HG02610 (cell line): ENCODE results near the gene AP2A1.
"Not testable (repeated sequence)": the region's sequence is repeated elsewhere in the genome, so short reads cannot be mapped to it uniquely, and the experiment has no call there.

Experiments used
- ATAC-seq: cut with Tn5 transposase; IDR thresholded peaks from one replicate; pipeline ENCODE4 v1.9.1; 2021; ENCODE audit warnings: mild to moderate bottlenecking, moderate library complexity; ENCODE audit not compliant: unreplicated experiment

The AP2A1 gene

DNA sequence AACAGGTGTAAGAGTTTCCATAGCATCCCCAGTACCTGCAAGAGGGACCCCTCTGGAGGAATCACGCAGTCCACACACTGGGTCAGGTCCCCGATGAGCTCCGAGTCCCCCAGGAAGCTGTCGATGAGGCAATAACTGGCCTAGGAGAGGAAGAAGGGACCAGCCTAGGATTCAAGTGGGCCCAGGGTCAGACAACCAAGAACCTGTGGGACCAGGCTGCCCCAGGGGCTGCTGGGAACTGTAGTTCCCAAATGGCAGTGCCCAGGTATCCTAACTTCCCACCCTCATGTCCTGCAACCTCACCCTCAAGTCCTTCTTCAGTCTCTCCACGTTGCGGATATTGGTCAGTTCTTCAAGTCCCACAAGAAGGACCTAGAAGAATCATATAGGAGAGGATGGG, 44.5 kb downstream of the AP2A1 start:
- ATAC-seq = no peak

DNA sequence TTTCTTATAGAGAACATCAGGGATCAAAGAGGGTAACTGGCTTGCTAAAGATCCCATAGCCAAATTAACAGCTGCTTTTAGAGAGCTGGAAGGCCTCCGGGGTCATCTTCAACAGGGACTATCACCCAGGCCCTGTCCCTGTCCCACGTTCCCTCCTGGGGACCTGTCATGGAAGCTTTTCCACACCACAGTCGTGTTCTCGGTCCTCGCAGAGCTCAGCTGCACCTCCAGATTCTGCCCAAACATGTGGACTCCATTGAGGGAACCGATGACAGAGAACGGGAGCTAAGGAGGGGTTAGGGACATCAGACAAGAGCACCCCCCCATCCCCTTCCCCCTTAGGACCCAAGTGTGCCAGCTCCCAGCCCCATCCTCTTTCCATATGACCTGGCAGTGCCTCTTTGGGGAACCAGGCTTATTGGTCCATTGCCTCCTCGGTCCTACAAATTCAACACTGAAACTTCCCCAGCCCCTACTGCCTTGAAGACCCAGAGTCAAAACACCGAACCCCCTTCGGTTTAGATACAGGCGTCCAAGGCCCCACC, 45.7 kb downstream of the AP2A1 start:
- ATAC-seq = no peak

DNA sequence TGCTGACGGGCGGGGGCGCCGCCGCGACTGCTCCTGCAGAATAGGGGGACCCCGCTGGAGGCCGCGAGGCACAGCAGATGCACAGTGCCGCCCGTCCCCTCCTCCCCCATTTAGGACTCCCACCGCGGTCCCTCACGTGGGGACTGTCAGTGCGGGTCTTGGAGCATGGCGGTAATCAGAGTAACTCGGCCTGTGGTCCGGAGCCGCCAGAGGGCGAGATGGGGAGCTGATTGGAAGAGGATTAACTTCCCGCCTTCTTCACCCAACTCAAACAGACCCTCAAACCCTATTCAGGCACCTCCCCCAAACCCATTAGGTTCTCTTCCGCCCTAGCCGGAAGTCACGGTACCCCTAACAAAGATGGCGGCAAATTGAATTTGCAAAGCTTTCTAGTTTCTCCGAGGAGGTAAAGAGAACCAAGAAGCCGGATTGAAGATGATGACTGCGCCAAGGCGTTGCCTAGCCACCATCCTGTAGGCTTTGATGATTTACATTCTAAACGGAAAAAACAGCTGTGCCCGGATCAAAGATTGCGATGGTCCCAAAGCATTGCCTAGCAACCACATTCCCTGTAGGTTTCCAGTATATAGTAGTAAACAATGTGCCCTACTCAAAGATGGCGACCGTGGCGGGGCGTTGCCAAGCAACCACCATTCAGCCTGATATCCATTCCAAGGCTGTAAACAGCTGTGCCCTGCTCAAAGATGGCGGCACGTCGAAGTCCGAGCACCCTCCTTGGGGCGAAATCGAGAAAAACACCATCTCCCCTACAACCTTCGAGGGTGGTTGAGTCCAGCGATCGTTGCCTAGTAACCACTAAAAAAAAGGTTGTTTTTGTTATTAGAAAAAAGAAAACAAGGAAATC, 46.4 kb downstream of the AP2A1 start, which contains the start of gene FUZ:
Gene FUZ, minus strand, starts transcription at position 296 of the 865 bp plus-strand sequence. Its CDS starts 186 bp downstream, at position 110.
- peak; percentile 54 for ATAC-seq

DNA sequence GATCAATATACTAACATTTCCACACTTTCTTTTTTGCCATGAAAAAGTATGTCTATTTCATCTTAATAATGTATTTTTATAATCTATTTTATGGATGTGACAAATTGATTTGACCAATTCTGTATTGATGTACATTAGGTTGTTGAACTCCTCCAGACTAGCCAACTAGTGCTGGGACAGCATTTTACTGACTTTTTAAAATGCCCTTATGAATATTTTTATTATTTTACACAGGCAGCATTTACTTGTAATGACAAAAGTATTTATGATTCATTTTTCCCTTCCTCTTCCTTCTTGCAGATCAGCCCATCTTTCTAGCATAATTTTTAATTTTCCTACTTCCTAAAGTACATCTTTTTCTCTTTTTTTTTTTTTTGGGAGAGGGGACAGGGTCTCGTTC, 47.2 kb downstream of the AP2A1 start:
- ATAC-seq = no peak

DNA sequence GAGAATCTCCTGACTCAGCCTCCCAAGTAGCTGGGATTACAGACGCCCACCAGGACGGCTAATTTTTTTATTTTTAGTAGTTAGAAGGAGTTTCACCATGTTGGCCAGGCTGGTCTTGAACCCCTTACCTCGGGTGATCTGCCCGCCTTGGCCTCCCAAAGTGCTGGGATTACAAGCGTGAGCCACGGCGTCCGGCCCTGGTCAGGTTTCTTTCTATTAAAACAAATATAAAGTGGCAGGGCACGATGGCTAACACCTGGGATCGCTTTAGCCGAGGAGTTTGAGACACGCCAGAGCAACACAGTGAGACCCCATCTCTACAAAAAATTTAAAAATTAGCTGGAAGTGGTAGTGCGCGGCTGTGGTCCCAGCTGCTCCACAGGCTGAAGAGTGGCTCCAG, 49.8 kb downstream of the AP2A1 start:
- ATAC-seq = no peak

DNA sequence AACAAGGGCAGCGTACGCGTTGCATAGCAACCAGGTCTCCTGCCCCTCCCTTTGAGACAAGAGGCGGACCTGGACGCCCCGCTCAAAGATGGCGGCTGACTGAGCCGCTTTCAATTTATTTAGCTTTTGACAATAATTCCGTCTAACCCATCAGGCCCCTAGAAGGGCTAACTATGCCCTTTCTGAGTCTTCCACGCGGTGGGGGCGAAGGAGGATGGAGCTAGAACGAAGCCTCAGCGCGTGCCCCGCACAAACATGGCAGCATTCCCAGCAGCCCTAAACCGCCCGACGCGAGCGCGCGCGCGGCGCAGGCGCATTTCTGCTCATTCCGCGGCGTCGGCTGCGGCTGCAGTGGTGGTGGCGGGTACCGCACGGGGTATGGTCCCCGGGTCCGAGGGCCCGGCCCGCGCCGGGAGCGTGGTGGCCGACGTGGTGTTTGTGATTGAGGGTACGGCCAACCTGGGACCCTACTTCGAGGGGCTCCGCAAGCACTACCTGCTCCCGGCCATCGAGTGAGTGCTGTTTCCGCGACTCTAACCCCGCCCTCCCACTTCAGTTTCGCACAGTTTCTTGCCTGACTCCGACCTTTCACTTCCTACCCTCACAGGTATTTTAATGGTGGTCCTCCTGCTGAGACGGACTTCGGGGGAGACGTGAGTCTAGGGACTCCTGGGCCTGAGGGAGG, 51.3 kb downstream of the AP2A1 start, which contains the start of gene MED25:
Gene MED25, plus strand, starts transcription at position 326 of the 685 bp plus-strand sequence. Its CDS starts 53 bp downstream, at position 379.
- peak; percentile 59 for ATAC-seq

DNA sequence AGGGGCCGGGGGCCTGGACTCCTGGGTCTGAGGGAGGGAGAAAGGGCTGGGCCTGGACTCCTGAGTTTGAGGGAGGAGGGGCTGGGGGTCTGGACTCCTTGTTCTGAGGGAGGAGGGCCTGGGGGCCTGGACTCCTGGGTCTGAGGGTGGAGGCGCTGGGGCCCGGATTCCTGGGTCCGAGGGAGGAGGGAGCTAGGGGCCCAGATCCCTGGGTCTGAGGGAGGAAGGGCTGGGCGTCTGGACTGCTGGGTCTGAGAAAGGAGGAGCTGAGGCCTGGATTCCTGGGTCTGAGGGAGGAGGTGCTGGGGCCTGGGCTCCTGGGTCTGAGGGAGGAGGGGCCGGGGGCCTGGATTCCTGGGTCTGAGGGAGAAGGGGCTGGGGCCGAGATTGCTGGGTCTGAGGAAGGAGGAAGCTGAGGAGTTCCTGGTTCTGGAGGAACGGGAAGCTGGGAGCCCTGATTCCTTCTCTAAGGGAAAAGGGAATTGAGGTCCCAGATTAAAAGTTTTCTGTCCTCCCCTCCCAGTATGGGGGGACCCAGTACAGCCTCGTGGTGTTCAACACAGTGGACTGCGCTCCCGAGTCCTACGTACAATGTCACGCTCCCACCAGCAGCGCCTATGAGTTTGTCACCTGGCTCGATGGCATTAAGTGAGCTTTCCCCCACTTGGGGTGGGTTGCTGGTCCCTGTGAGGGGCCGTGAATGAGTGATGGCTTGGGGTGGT, 52.0 kb downstream of the AP2A1 start:
- no peak for ATAC-seq

DNA sequence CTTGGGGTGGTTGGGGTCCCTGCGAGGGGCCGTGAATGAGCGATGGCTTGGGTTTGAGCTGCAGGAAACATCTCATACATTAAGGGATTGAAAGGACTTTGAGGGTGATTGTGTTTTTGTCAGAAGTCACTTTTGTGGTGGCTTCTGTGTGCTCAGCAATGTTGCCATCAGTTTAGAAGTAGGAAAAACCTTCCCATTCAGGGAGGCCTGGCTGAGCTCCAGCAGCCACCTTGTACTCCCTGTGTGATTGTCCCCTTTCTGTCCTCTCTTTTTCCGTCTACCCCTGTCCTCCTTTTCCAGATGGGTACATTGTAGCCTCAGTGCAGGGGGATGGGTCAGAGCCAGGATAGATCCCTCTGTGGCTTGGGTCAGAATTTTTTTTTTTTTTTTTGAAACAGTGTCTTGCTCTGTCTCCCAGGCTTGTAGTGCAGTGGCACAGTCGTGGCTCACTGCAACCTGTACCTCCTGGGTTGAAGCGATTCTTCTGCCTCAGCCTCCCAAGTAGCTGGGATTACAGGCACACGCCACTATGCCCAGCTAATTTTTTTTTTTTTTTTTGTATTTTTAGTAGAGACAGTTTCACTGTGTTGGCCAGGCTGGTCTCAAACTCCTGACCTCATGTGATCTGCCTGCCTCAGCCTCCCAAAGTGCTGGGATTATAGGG, 52.8 kb downstream of the AP2A1 start:
- not testable (repeated sequence) for ATAC-seq

DNA sequence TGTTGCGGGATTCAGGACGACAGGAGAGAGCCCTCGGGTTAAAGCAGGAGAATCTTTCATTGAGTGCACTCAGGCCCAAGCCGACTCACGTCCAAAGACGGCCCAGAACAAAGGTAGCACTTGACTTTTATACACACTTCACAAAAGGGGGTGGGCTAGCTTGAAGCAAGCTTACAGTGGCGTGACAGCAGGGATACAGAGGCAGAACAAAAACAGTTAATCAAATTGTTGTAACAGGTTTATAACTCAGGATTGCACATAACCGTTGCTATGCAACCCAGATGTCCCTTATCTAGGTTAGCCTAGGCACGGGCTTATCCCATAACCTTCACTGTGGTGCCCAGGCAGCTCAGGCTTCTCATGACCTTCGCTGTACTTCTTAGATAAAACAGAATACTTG, 53.3 kb downstream of the AP2A1 start:
- ATAC-seq = no peak

DNA sequence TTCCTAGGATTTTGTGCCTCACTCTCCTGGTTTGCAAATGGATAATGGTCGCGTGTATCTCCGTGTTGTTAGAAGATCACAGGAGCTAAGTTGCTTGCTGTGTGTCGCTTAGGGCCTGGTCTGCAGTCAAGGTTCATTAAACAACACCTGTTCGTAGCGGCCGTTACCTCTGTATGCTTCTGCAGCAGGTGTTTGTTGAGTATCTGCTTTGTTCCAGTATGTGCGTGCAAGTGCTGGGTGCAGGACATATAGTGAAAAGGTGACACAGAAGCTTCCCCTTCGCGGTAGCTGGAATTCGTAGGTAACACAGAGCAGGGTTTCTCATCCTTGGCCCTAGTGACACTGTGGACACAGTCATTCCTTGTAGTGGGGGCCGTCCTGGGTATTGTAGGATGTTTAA, 56.7 kb downstream of the AP2A1 start:
- no peak for ATAC-seq

DNA sequence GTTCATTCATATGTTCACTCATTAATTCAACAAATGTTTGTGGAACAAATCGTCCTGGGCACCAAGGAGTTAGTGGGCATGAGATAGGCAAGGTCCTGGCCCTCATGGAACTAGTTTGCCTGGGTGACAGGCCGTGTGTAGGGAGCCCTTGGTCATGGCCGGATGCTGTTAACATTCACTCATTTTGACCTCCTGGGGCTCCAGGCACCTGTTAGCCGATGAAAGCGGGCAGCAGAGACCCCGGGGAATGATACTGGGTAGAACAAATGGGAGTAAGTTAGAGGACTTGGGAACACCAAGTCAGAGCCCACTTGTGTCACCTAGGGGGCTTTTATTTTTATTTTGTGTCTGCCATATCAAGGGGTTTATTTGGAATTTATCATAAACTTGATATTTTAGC, 57.9 kb downstream of the AP2A1 start:
- no peak for ATAC-seq

DNA sequence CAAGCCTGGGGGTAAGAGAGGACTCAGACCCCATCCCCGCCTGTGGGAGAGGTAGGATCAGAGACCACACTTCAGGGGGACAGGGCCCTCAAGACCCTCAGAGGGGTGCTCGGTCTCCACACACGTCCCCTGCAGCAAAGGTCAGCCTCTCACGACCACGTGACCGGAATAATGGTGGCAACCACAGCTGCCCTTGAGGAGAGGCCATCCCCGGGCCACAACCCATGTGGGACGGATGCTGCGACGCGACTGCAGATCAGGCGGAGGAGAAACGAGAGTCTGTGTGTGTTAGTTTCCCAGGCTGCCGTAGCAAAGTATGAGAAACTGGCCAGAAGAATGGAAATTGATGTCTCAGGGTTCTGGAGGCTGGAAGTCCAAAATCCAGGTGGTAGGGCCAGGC, 60.2 kb downstream of the AP2A1 start:
- ATAC-seq = no peak

DNA sequence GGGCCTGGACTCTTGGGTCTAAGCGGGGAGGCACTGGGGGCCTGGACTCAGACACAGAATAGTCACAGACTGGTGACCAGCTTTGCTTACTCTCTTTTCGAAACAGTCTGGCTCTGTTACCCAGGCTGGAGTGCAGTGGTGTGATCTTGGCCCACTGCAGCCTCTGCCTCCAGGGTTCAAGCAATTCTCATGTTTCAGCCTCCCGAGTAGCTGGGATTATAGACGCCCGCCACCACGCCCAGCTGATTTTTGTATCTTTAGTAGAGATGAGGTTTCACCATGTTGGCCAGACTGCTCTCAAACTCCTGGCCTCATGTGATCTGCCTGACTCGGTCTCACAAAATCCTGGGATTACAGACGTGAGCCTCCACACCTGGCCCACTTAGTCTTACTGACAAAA, 62.4 kb downstream of the AP2A1 start:
- ATAC-seq = no peak

DNA sequence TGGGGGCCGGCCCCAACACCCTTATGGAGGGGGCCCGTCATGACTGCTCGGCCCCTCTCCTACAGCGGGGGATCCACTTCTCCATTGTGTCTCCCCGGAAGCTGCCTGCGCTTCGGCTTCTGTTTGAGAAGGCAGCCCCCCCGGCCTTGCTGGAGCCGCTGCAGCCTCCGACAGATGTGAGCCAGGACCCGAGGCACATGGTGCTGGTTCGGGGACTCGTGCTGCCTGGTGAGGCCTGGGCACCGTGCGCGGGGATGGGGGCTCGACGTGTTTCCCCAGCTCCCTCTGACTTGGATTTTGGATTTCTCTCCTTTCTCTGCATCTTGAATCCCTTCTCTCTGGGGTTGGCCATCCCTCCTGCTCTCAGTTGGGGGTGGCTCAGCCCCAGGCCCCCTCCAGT, 62.9 kb downstream of the AP2A1 start:
- ATAC-seq = no peak

DNA sequence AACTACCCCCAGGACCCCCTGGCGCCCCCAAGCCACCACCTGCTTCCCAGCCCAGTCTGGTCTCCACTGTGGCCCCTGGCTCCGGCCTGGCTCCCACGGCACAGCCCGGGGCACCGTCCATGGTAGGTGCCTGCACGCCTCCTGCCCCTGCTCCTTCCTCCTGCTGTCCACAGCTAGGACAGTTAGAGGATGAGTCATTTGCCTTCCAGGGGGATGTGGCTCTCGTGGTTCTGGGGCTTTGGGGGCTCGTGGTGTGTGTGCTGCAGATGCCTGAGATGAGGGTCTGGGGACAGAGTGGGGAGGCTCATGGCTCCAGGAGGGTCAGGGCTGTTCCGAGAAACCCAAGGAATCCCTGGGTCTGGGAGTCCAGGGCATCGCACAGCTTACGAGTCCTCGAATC, 64.0 kb downstream of the AP2A1 start:
- ATAC-seq = no peak

DNA sequence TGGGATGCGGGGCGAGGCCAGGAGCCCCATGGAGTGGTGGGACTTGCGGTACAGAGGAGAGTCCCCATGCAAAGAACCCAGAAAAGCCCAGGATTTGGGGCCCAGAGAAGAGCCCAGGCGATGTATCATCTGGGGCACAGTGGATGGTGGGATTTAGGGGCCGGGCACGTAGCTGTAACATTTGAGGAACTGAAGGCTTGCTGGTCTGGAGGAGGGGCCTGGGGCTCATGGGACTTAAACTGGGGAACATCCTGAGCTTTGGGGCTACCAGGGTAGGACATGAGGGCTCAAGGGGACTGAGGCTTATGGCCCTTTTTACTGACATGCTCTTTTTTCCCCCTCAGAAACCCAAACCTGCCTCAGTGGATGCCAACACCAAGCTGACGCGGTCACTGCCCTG, 64.8 kb downstream of the AP2A1 start:
- ATAC-seq = no peak

DNA sequence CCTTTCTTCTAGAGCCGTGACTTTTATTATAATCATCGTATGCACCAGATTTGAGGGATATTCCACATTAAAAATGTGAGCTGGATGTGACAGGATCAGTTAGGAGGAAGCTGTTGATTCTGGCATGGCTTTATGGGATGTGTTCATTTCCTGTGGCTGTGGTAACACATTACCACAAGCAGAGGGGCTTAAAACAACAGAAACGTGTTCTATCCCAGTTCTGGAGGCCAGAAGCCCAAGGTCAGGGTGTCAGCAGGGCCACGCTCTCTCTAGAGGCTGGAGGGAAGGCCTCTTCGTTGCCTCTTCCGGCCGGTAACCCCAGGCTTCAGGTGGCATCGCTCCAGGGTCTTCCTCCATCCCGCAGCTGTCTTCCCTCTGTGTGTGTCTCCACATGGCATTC, 65.8 kb downstream of the AP2A1 start:
- ATAC-seq = no peak

DNA sequence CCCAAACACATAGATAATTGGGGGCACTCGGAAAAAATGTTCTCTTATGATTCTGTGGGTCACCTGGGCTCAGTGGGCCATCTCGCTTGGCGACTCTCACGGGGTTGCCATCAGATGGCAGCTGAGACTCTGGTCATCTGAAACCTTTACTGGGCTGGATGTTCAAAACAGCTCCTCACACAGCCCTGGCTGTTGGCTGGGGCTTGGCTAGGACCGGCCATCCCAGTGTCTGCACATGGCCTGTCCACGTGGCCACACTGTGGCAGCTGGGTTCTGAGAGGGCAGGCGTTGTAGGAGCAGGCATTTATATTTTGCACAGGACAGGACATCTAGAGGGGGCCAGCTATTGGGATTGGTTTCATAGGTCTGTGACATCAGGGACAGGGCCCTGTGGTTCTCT, 66.8 kb downstream of the AP2A1 start:
- no peak for ATAC-seq

DNA sequence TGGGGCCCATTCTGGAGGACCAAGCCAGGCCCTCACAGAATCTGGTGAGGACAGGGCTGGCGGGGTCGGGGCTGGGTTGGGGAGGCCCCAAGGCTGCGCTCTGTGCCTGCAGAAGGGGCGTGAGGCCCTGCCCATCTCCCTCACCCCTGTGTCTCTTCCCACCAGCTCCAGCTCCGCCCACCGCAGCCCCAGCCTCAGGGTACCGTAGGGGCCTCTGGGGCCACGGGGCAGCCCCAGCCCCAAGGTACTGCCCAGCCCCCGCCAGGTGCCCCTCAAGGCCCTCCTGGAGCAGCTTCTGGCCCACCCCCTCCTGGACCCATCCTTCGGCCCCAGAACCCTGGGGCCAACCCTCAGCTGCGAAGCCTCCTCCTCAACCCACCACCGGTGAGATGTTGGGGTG, 68.8 kb downstream of the AP2A1 start:
- no peak for ATAC-seq

DNA sequence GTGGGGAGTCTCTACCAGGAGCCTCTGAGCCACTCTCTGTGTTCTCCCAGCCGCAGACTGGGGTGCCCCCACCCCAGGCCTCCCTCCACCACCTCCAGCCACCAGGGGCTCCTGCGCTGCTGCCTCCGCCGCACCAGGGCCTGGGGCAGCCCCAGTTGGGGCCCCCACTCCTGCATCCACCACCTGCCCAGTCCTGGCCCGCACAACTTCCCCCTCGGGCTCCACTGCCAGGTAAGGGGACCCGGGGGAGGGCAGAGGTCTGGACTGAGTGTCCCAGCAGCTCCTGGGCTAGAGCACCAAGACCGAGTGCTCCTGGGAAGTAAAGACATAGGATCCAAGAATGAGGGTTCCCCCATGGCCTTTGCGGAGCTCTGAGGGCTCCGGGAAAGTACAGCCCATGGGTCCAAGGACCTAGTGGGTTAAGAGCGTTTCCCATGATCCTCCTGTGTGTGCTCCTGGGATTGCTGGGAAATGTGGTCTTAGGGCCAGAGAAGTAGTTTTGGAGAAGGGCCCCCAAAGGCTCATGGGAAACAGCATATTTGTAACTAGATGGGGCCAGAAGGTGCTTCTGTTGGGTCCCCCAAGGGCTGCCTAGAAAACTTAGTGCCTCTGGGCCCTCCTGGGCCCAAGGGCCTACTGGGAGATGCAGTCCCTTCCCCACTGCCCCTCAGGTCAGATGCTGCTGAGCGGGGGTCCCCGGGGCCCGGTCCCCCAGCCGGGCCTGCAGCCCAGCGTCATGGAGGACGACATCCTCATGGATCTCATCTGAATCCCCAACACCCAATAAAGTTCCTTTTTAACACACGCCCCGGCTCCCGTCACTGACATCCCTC, 69.6 kb downstream of the AP2A1 start:
- no peak for ATAC-seq
